NCI-H2196 treated with DMSO at 0.1 percent for 48 hours (cell line): ENCODE data around the gene PTCH2.
"Not testable (repeated sequence)": the region's sequence is repeated elsewhere in the genome, so short reads cannot be mapped to it uniquely, and the experiment has no call there.

ENCODE experiments used
- DNase-seq: peaks from one replicate; lab custom pipeline; 2025; ENCODE audit not compliant: unreplicated experiment; lab: John Stamatoyannopoulos, UW

The PTCH2 gene

DNA sequence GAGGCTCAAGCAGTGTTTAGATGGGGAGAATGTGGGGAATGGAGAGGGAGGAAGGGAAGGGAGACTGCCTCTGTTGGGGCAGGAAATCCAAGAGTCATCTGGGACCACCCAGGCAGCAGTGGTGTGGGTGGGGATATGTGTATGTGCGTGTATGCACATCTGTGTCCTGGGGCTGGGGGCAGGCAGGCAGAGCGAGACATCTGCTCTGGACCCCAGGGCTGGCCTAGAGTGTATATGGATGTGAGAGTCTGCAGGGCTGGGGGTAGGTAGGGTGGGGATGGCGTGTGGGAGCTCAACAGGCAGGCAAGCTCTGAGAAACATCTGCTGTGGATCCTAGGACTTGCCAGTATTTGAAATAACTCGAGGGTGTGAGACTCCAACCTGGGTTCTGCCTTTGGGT, 3.5 kb downstream of the PTCH2 start:
- DNase-seq = no peak

DNA sequence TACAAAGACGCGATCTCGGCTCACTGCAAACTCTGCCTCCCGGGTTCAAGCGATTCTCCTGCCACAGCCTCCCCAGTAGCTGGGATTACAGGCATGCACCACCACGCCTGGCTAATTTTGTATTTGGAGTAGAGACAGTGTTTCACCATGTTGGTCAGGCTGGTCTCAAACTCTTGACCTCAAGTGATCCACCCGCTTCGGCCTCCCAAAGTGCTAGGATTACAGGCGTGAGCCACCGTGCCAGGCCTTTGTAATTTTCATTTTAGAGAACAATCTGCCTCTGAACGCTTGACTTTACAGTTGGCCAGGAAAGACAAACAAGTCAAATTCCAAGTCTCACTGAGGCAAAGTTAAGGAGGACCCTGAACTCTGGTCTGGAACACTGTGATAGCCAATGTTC, 4.8 kb downstream of the PTCH2 start:
- DNase-seq = not testable (repeated sequence)

DNA sequence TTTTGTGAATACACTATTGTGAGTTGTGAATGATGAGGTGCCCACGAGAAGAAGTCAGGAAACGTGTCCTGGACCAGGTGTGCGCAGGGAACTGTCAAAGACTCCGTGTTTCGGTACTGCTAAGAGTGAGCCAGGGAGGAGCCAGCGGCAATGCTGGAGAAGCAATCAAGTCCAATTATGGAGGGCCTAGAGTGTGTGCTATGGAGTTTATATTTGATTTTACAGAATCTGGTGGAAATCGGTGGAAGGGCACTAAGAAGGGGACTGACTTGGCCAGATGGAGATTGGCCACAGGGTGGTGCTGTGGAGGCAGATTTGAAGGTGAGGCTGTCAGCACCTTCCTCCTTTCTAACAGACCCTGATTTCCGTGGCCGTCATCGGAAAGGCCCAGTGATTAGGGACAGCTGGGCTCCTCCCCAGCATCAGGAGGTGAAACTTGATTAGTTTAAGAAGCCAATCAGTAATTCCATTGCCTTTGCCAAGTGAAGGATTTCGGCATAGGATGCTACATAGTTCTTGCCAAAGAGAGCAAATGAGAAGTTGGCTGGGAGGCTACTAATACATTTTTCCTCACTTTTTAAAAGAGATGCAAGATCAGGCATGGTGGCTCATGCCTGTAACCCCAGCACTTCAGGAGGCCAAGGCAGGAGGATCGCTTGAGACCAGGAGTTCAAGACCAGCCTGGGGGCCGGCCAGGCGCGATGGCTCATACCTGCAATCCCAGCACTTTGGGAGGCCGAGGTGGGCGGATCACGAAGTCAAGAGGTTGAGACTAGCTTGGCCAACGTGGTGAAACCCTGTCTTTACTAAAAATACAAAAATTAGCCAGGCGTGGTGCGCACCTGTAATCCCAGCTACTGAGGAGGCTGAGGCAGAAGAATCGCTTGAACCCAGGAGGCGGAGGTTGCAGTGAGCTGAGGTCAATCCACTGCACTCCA, 7.0 kb downstream of the PTCH2 start:
- DNase-seq = peak; percentile 61

DNA sequence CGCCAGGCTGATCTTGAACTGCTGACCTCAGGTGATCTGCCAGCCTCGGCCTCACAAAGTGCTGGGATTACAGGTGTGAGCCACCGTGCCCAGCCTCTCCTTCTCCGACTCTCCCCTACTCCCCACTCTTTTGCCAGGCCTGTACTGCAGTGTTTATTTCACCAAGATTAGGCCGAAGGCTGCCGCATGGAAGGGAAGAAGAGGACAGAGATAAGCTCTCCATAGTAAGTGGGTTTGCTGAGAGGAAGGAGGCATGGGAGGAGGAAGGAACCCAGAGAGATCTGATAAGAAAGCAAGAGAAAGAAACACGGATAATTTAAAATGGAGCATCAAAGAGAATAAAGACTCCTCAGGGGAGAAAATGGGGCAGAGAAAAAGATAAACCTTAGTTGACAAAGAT, 8.7 kb downstream of the PTCH2 start:
- no peak for DNase-seq

DNA sequence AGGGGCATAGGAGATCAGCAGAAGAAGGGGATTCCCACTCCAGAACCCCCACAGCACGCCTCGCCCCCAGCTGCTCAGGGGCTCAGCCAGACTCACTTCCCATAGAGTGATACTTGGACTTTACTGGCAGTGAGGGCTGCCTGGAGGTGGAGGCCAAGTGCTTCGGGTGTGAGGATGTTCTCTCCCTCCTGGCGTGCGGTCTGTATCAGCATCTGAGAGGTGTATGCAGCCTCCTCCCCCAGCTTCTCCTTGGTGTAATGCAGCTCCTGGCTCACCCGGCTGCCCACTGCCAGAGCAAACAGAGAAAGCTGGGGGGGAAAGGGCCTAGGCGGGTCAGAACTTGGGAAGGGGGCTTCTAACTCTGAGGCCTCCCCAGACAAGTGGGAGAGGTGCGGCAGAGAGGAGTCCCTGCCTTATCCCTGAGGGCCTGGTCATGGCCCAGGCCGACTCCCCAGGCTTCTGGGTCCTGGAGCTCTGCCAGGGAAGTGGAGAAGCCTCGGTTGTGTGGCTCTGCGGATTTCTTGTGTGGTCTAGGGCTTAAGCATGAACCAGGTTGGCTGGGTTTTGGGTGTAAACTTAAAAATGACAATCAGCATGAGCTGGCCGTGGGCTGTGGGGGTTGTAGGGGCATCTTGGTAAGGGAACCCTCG, 10.9 kb downstream of the PTCH2 start:
- no peak for DNase-seq

DNA sequence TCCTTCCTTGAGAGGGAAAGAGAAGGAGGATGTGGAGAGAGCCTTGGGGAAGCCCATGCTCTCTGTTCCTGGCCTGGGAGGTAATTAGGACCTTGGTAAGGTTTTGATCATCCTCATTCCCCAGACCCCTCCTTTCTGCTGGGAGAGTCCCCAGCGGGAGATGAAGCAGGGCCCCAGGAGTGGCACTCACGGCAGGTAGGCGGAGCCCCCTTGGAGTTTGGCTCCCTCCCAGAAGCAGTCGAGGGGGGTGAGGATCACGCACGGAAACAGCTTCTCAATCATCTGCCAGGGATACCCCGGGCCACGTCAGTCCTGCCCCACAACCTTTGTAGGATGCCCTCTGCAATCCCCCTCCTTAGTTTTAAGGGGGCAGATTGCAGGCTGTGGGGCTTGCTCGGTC, 11.5 kb downstream of the PTCH2 start:
- DNase-seq = no peak

DNA sequence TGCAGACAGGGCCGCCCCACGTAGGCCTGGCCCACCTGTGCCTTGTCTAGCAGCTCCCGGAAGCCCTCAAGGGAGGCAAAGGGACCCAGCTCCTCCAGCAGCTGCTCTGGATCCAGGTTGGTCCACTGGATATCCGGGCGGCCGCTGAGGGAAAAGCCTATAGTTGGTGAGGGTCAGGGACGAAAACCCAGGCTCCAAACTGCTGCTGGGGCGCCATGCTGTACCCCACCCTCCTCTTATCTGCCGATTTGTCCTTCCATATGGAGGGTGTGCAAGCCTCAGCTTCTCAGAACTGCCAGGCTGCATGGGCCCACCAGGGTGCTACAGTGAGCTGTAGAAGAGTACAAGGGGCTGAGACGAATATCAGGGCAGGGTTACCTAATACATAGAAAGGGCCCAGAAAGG, 12.2 kb downstream of the PTCH2 start:
- no peak for DNase-seq

DNA sequence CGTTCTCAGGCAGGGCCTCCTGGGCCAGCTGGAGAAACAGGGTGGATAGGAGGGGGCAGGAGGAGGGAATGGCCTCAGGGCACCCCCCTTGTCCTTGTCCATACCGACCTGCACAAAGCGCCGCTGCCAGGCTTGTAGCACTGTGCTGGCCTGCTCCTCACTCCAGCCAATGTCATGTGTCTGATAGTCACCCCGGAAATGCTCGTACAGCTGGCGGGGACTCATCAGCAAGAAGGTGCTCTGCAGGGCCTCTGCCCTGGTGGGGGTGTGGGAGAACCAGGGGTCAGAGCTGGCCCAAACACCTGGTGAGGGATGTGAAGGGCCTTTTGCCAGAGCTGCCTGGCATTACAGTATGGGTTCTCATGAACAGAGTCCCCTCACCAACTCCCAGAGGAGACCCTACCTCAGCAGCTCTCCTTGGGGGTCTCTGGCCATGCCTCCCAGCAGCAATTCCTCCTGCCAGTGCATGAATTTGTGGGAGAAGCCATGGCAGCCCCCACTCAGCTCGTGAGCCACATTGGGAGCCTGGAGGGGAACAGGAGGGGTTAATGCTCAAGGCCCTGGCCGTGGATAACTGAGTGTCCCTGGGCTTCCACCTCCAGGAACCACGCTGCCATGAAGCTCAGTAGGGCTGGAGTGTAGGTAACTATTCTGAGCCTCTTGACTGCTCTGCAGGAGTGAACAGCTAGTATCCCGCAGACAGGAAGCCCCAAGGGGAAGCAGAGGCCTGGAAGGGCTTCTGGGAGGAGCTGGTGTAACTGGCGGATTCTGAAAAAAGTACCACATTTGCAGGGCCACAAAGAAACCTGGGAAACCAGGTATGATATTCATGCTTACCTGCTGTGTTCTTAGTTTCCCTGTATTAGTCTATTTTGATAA, 13.3 kb downstream of the PTCH2 start:
- DNase-seq = no peak

DNA sequence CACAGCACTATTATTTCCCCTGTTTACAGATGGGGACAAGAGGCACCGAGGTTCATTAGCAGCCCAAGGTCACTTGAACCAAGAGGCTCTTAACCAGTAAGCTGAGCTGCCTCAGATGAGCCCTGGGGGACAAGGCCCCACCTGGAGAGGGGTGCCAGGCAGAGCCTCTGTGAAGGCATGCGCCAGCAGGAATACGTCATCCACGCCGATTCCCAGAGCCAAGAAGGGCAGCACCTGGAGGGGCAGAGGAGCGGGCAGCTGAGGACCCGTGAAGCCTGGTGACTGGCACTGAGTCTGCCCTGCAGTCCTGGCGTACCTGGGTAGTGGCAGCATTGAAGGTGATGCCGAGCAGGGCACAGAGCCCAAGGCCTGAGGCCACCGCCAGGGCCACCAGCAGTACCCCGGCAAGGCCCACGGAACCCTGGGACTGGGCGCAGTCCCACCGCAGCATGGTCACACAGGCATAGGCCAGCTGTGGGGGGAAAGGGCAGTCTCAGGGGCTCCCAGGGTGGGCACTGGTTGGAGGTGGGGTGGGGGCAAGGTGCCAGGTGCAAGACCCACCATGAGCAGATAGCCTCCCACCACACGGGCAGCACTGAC, 14.1 kb downstream of the PTCH2 start:
- no peak for DNase-seq

DNA sequence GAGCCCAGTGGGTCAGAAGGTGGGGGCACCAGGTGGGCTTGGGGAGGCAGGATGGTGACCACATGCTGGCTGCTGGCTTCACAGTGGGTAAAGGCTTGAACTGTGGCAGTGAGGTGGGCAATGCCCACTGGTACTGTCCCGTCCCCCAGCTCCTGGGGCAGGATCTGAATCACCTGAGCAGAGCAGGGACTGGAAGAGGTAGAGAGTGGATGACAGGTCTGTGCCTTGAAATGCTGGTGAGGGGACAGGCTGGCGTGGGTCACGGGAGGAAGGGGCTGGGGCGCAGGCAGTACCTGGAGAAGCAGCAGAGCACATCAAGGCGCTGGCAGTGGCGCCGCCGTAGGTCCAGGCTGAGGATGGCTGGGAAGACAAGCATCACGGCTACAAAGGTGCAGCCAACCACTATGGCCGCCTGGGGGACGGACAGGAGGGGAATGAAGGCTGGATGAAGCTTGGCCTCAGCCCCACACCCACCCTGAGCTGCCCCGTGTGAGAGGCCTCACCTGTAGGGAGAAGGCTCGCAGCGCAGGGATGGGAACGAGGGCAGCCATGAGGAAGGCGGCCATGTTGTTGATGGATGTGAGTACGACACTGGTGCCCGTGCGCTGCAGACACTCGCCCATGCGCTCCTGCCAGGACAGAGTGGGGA, 14.9 kb downstream of the PTCH2 start:
- no peak for DNase-seq

DNA sequence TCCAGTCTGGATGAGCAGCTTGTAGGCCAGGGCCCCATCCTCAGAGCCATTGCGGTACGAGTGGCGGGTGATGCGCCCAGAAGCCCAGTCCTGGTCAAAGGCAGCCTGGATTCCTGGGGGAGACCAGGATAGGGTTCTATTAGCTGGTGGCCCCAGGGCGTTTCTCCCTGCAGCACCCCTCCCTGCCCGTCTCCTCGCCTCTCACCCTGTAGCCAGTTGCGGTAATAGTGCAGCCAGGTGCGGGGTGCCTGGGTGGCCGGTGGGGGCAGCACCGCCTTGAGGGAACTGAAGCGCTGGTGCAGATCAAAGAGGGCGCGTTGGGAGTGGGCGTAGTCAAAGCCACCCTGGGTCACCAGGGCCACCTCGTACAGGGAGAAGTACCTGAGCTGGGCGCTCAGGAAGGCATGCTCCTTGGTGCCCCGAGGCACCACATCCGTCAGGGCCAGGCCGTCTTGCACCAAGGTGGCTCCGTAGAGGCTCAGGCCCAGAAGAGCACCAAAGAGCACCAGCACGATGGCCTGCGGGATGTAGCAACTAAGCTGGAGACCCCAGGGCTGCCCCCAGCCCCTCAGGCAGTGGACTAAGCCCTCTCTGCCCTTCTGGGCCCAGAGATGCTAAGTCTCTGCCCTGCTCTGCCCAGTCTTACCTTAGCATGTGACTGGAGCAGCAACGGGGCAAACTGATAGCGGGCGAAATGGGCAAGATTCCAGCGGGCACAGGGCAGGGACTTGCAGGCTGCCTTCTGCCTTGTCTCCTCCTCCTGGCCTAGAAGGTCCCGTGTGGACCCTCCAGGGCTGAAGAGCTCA, 15.7 kb downstream of the PTCH2 start:
- no peak for DNase-seq

DNA sequence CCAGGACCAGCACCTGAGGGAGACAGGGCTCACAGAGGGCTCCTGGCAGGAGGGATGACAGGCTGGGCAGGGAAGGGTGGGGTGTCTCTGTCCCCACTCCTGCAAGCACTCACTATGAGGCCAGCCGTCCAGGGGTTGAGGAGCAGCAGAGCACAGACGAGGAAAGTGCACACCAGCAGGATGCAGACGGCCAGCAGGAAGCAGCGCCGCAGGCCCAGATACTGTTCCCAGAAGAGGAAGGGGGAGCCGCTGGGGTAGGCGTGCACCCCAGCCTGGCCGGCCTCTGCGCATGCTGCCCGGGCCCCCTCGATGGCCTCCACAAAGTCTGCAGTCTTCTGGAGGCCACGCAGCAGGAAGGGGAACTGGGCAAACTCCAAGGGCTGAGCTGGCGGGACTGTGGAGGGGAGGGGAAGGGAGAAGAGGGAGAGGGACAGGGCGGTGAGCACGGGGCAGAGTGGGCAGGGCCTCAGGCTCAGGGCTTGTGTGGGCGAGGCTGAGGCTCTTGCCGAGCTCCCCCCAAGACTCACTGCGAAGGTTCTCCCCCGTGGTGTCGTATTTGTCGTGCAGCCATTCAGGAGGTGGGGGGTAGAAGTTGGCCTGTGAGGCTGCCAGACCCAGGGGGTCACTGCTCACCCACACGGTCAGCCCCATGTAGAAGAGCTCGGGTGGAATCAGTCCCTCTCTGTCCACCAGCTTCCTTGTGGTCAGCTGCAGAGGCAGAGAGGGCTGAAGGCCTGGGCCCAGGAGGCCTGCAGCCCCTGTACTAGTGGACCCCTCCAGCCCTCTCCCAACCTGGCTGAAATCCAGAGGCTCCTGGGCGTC, 16.5 kb downstream of the PTCH2 start:
- no peak for DNase-seq

DNA sequence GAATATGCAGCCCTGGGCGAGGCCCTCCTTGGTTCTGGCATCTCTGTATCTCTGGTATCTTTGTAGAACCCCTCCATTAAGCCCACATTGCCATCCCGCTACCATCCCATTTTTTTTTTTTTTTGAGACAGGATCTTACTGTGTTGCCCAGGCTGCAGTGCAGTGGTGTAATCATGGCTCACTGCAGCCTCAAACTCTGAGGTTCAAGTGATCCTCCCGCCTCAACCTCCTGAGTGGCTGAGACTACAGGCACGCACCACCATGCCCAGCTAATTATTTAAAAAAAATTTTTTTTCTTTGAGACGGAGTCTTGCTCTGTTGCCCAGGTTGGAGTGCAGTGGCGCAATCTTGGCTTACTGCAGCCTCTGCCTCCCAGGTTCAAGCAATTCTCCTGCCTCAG, 18.7 kb downstream of the PTCH2 start:
- not testable (repeated sequence) for DNase-seq

DNA sequence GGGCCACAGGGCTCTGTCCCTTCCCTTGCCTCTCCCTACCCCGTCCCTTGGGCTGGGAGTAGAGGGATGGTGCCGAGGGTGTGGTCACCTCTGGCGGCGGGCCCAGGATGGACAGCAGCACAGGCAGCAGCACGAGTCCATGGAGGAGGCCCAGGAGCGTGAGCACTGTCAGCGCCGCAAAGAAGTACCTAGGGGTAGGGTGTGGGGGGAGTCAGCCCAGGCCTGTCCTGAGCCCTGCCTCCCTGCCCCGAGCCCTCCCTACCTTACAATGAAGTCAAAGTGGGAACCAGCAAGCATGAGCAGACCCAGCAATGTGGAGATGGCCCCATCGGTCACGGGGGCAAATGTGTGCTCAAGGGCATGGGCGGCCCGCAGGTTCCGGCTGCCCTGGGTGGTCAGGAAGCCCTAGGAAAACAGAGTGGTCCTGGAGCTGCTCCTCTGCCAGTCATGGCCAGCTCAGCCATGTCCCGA, 20.0 kb downstream of the PTCH2 start:
- DNase-seq = no peak

DNA sequence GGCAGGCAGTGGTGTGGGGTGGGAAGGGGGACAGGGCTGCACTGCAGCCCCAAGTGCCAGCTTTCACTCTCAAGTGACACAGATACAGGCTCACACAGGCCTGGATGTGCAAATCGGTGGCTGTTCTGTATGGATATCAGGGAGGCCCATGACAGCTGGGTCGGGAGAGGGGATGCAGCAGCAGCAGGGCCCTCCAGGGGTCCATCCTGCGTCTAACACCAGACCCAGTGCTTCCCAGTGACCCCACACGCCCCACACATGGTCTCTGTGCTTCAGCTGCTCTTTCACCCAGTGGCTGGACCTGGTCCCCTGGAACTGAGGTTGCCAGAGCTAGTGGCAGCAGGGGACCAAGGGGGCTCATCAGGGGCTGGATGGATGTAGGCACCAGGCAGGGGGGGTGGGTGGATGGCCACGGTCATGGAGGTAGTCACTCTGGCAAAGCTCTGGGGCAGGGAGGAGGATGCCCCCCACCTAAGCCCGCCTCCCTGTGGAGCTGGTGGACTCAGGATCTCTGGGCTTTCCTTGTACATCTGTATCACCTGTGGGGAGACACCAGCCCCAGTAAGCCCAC, 20.8 kb downstream of the PTCH2 start:
- no peak for DNase-seq

DNA sequence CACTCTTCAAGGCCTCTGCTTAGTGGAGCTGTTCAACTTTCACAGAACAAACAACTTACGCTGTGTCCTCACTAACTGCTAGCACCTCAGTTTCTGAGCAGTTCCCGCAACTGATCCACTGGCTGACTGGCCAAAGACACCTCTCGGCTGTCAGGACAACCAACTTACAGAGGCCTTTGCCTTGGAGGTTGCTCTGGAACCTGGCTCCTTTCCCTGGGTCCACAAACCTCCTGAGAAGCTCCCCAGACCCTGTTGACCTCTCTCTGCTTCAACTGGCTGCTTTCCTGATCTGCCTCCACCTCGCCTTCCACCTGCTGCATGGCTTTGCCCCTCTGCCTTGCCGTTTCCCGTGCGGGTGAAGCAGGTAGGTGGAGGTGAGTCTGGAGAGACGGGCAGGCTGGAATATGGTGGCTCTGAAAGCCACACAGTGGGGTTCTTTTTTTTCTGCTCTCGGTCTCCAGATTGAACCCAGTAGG, 21.8 kb downstream of the PTCH2 start:
- no peak for DNase-seq

DNA sequence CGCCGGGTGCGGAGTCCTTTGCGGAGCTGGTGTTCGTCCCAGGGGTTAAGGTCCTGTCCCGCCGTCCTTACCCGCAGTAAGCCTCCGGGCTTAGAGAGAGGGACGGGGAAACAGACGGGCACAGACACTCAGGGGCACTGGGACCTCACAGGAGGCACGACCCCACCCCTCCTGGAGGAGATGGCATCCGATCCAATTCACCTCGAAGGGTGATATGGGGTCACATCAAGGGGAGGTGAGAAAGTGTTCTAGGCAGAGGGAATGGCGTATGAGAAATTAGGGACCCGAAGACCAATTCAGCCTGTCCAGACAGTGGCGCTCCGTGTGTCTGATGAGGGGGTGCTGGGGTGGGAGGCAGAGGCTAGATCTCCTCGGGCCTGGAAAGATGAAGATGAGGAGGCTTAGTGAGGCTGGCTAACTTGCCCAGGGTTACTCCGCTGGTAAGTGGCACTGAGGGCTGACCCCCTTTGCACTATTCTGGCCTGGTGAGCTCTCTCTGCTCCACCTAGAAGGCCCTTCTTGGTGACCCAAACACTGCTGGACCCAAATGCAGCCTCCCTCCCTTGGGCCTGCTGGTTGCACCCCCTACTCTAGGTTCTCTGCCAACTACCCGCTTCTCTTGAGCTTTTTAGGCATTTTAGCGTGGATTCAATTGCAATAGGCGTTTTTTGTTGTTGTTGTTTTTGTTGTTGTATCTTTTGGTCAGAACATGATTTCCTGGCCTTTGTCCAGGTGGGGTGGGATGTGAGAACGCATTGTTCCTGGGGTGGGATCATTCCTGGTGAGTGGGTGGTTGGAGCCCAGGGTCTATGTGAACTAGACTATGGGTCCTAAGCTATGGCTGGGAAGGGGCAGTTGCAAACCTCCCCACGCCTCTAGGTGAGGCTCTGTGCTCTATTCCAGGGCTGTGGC, 22.5 kb downstream of the PTCH2 start:
- DNase-seq = no peak
